Right lobe of liver (tissue), 6 donors: Measurements from ENCODE around the gene KDM4C. TPM values are rescaled to one million over a fixed set of nuclear protein-coding genes. Genes with fewer than 3 reads are reported as not detected.
"Not testable (repeated sequence)": the region's sequence is repeated elsewhere in the genome, so short reads cannot be mapped to it uniquely, and the experiment has no call there.

Source experiments
- ATAC-seq, 4 donors: fragments of 200-7000 bp; cut with Tn5 transposase; one replicate each; pipeline ENCODE4 v1.9.1; 2020; ENCODE audit warnings: mild to moderate bottlenecking in 4 of 4, moderate library complexity in 4 of 4
- DNase-seq, 3 donors: peaks; one replicate each; pipeline ENCODE4 v3.0.0-alpha.2; 2020
- H3K27ac ChIP-seq, 3 donors: fragments of 200-600 bp; one replicate each; pipeline ENCODE4 v1.8.0; 2022
- H3K27me3 ChIP-seq, 2 donors: fragments of 200-600 bp; one replicate each; pipeline ENCODE4 v1.8.0; 2022
- H3K36me3 ChIP-seq, 4 donors: fragments of 200-600 bp; sonication (generic) in 1 of 4; one replicate each; pipeline versions ENCODE4 v1.5.1 to v1.8.0; 2017 to 2022; ENCODE audit warnings: control low read depth in 1 of 4
- H3K4me1 ChIP-seq, 4 donors: fragments of 200-600 bp; sonication (generic) in 1 of 4; one replicate each; pipeline versions ENCODE4 v1.5.1 to v1.8.0; 2017 to 2022; ENCODE audit warnings: control low read depth in 1 of 4
- H3K4me3 ChIP-seq, 3 donors: fragments of 200-600 bp; one replicate each; pipeline ENCODE4 v1.8.0; 2022
- H3K9me3 ChIP-seq, 4 donors: fragments of 200-600 bp; sonication (generic) in 1 of 4; one replicate each; pipeline versions ENCODE4 v1.5.1 to v1.8.0; 2017 to 2022; ENCODE audit warnings: control low read depth in 1 of 4
- POLR2A ChIP-seq: fragments of 450-650 bp; IDR thresholded peaks from one replicate; pipeline ENCODE4 v1.6.1; 2017; ENCODE audit warnings: antibody characterized with exemption, mild to moderate bottlenecking
- WGBS: methylation state at CpG from one replicate; pipeline ENCODE4 v1.1.6; 2018; ENCODE audit warnings: low coverage, low lambda C conversion rate; ENCODE audit not compliant: insufficient coverage; ENCODE audit errors: missing lambda C conversion rate; 5-methylcytosine and 5-hydroxymethylcytosine counted together
- intact Hi-C, 2 donors: fragments of 100-400 bp; cut with DNase I; formaldehyde crosslinking; loops; one replicate each; pipeline versions ENCODE4 v1.11.2 to v1.14.1; 2022
- total RNA-seq, 6 experiments: library from RNA; depleted of rRNA in 2 of 6; stranded (reverse); fragments of >200 nt in 2 of 6; fragmentation: NEBNext Ultra II Directional in 3 of 6; extraction: Animal tissue kit (Norgen Biotek cat#: 25700) in 3 of 6; gene quantifications; one replicate each; pipeline versions ENCODE4 v1.1.0 to v1.2.4, GENCODE V29; 2016 to 2023
- TF ChIP-seq, protein P1 (sequence below), 4 donors: fragments of 200-600 bp in 3 of 4; fragments of 450-650 bp in 1 of 4; IDR thresholded peaks; one replicate each; pipeline versions ENCODE4 v1.5.1 to v1.8.0; 2016 to 2022; ENCODE audit warnings: antibody characterized with exemption in 4 of 4, mild to moderate bottlenecking in 2 of 4
- donor health status: DM: no; HTN: yes; CAD: no.
- donor health status: DM: no; HTN: no; CAD: no.
- donor health status: DM: no; HTN: no; CAD: no.
- donor health status: DM: no; HTN: yes; CAD: no.
- donor health status: DM: no; HTN: yes; CAD: no.

The KDM4C gene
- total RNA-seq, 6 experiments from 2014 or later, result 14.1 to 20.9 (median 15.3) TPM

DNA sequence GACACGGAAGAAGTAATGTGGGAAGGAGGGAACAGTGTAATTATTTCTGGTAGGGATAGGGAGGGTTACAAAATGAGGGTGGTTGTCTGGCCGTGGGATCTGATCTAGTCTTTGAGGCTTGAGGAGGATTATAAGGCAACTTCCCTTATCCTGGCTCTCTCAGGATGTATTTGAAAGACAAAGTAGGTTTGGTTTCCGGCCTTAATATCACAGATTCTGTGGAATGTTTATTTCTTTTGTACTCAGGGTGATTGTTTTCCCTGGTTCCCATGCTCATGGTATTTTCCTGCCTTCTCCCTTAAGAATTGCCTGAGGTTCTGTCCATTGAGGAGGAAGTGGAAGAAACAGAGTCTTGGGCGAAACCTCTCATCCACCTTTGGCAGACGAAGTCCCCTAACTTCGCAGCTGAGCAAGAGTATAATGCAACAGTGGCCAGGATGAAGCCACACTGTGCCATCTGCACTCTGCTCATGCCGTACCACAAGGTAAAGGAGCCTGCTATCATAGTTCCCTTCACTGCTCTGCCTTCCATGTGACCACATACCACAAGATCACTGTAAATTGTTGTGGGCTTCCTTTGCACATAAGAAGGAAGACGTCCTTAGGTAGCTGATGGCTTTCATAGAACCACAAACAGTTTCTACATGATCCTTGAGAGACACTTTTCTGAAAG lies 253.8 kb downstream of the KDM4C start:
- Histone ChIP-seq H3K36me3 (peaks cover 0 to 21% (median 4%) of the 10 kb centered on the region in 4 donors), H3K9me3 (no peaks in the 10 kb centered on the region), H3K27ac (no peak overlapping the region), H3K4me1 (no peaks in the 10 kb centered on the region), H3K27me3 (no peaks in the 10 kb centered on the region), H3K4me3 (no peak overlapping the region)
- intact Hi-C loops, result no loop called here
- ATAC-seq (peak; percentile 18 to 28 (median 24)), DNase-seq (no peak)
- no peak for TF ChIP-seq POLR2A
- TF ChIP-seq, protein P1, sequence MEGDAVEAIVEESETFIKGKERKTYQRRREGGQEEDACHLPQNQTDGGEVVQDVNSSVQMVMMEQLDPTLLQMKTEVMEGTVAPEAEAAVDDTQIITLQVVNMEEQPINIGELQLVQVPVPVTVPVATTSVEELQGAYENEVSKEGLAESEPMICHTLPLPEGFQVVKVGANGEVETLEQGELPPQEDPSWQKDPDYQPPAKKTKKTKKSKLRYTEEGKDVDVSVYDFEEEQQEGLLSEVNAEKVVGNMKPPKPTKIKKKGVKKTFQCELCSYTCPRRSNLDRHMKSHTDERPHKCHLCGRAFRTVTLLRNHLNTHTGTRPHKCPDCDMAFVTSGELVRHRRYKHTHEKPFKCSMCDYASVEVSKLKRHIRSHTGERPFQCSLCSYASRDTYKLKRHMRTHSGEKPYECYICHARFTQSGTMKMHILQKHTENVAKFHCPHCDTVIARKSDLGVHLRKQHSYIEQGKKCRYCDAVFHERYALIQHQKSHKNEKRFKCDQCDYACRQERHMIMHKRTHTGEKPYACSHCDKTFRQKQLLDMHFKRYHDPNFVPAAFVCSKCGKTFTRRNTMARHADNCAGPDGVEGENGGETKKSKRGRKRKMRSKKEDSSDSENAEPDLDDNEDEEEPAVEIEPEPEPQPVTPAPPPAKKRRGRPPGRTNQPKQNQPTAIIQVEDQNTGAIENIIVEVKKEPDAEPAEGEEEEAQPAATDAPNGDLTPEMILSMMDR (IDR thresholded peaks at IDR 0.05), result no peak
- WGBS, result 80% methylated on average over 7 of the region's 8 CpGs

DNA sequence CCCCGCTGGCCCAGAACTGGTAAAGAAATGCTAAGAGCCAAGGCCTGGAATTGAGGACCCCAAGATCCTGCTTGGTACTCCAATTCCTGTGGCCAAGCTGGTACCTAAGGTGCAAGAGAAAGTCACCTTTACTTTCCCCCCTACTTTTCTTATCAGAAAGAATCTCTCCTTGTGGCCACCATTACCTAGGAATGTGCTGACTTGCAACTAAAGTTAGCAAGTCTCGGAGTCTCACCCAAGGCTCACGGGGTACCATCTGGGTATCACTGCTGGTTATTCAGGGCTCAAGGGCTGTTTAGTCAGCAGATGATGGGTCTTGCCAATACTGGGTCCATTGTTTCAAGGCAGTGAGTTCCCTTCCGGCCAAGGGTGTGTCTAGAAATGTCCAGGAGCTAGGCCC lies 270.2 kb downstream of the KDM4C start:
- Histone ChIP-seq H3K27me3 (no peaks in the 10 kb centered on the region), H3K36me3 (no peaks in the 10 kb centered on the region), H3K27ac (no peak overlapping the region), H3K4me1 (no peaks in the 10 kb centered on the region), H3K4me3 (no peak overlapping the region), H3K9me3 (no peaks in the 10 kb centered on the region)
- 100% methylated on average over 1 of the region's 4 CpGs for WGBS
- ATAC-seq, result no peak
- no peak for TF ChIP-seq POLR2A
- TF ChIP-seq, protein P1 (IDR thresholded peaks at IDR 0.05), result no peak
- intact Hi-C loops, result no loop called here
- DNase-seq, result no peak

DNA sequence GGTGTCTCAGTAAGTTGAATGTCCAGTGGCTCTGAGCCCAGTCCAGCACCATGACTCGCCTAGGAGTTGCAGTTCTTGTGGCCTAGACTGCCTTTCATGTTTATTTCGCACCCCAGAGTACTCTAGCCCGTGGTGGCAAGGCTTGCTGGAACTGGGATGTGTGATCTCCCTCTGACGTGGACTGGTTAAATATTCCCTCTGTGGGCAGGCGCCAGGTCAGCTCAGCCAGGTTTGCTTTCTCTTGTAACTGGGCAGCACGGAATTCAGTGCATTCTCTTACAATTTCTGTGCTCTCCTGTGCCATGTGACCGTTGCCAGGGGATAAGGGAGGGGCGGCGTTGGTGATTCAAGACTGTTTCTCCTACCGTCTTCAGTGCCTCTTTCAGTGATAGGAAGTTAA lies 270.8 kb downstream of the KDM4C start:
- TF ChIP-seq POLR2A, result no peak
- TF ChIP-seq, protein P1 (IDR thresholded peaks at IDR 0.05), result no peak
- no peaks in the 10 kb centered on the region for H3K36me3 ChIP-seq
- WGBS, result 86% methylated on average over 10 of the region's 10 CpGs
- H3K9me3 ChIP-seq, result no peaks in the 10 kb centered on the region
- no peaks in the 10 kb centered on the region for H3K4me1 ChIP-seq
- ATAC-seq (peak in 1 of 4 donors; percentile 17), DNase-seq (no peak)
- no peak overlapping the region for H3K4me3 ChIP-seq
- intact Hi-C loops, result no loop called here
- no peak overlapping the region for H3K27ac ChIP-seq
- H3K27me3 ChIP-seq, result no peaks in the 10 kb centered on the region

DNA sequence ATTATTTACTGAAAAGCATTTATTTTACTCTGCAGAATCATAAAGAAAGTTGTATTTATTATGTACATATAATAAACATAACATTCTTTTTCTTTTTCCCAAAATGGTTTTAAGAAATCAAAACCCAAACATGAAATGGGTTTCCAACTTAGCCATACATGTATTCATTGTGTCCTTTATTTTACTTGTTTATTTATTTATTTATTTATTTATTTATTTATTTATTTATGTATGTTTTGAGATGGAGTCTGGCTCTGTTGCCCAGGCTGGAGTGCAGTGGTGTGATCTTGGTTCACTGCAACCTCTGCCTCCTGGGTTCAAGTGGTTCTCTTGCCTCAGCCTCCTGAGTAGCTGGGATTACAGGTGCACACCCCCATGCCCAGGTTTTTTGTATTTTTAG lies 273.2 kb downstream of the KDM4C start:
- H3K4me1 ChIP-seq, intact Hi-C loops, DNase-seq: not testable (repeated sequence)

DNA sequence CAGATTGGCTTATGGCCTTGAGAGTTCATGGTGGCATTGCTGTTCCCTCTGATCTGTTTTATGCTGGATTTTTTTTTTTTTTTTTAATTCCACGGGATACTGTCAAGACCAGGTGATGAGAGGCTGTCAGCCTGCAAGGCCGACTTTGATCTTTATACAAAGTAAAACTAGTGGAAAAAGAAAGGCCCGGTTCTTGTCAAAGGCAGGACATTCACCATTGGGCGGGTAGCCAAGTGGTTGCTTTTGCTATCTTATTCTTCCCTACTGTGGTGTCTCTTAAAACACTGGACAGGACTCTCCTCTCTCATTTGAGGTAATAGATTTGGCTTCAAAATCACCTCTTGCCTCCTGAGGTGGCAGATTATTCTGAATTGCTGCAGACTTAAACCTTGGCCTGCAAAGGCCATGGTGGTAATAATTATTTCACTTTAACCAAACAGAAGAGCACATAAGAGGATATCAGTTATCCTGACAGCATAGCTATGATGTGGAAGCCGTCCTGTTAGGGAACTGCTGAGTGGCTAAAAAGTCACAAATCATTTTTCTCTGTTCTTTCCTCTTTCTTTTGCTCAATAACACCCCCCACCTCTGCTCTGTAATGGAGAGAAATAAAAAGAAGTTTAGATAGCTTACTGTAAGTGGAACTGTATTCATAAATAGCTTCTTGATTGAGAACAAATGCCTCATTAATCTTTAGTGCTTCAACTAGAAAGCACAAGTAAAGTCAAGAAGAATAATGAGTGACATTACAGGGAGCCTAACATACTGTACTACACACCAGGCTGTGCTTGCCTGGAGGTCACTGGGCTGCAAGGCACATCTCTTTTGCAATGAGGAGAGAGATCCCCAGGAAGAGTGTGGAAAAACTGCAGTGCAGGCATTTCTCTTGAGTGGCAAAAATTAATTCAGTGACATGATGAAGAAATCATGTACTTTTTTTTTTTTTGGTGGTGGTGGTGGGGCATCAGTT lies 275.6 kb downstream of the KDM4C start:
- intact Hi-C loops, result no loop called here
- no peaks in the 10 kb centered on the region for H3K9me3 ChIP-seq
- no peaks in the 10 kb centered on the region for H3K27me3 ChIP-seq
- ATAC-seq (peak in 2 of 4 donors; percentile 20 to 28), DNase-seq (no peak)
- WGBS, result 80% methylated on average over 4 of the region's 5 CpGs
- no peaks in the 10 kb centered on the region for H3K4me1 ChIP-seq
- no peaks in the 10 kb centered on the region for H3K36me3 ChIP-seq
- TF ChIP-seq, protein P1 (IDR thresholded peaks at IDR 0.05), result no peak
- TF ChIP-seq POLR2A, result no peak
- no peak overlapping the region for H3K27ac ChIP-seq
- H3K4me3 ChIP-seq, result no peak overlapping the region

More for the DNA sequence above, 273.2 kb downstream of the KDM4C start:
- H3K36me3 ChIP-seq, H3K27ac ChIP-seq, H3K9me3 ChIP-seq, ATAC-seq, H3K27me3 ChIP-seq, H3K4me3 ChIP-seq: not testable (repeated sequence)
